Mucosa of stomach (tissue), 1 donor: Measurements from ENCODE around the gene SUPT6H.
A peak's percentile ranks its signal among the peaks of the same experiment; 100 is the strongest.

Experiments
- H3K27me3 ChIP-seq: one replicate; pipeline ENCODE4 v1.7.0; 2013; ENCODE audit warnings: mild to moderate bottlenecking, low read length; ENCODE audit not compliant: control insufficient read depth, insufficient read depth
- H3K36me3 ChIP-seq: one replicate; pipeline ENCODE4 v1.7.0; 2013; ENCODE audit warnings: low read length; ENCODE audit not compliant: control insufficient read depth, insufficient read depth
- H3K4me1 ChIP-seq: one replicate; pipeline ENCODE4 v1.7.0; 2013; ENCODE audit warnings: mild to moderate bottlenecking, low read length; ENCODE audit not compliant: control insufficient read depth, insufficient read depth
- H3K4me3 ChIP-seq: one replicate; pipeline ENCODE4 v1.7.0; 2013; ENCODE audit warnings: low read length
- H3K9ac ChIP-seq: one replicate; pipeline ENCODE4 v1.7.0; 2013; ENCODE audit warnings: mild to moderate bottlenecking, low read length, moderate library complexity
- H3K9me3 ChIP-seq: one replicate; pipeline ENCODE4 v1.7.0; 2013; ENCODE audit warnings: mild to moderate bottlenecking, low read length, moderate library complexity; ENCODE audit not compliant: control insufficient read depth
- donor health status: Pancreatic carcinoma.

SUPT6H gene

GRCh38 chr17:28626818-28627217, 35.2 kb upstream of the SUPT6H start:
- no peak overlapping the region for H3K9ac ChIP-seq
- H3K4me1 ChIP-seq: no peaks in the 10 kb centered on the region
- H3K4me3 ChIP-seq: no peak overlapping the region
- H3K36me3 ChIP-seq: peaks cover 12% of the 10 kb centered on the region
- no peaks in the 10 kb centered on the region for H3K27me3 ChIP-seq
- no peaks in the 10 kb centered on the region for H3K9me3 ChIP-seq

GRCh38 chr17:28634206-28634865, 27.7 kb upstream of the SUPT6H start:
- Histone ChIP-seq H3K4me1 (no peaks in the 10 kb centered on the region), H3K4me3 (no peak overlapping the region), H3K36me3 (peaks cover 27% of the 10 kb centered on the region), H3K27me3 (no peaks in the 10 kb centered on the region), H3K9ac (no peak overlapping the region), H3K9me3 (no peaks in the 10 kb centered on the region)

GRCh38 chr17:28635506-28635905, 26.5 kb upstream of the SUPT6H start:
- Histone ChIP-seq H3K4me1 (no peaks in the 10 kb centered on the region), H3K36me3 (peaks cover 32% of the 10 kb centered on the region), H3K4me3 (no peak overlapping the region), H3K9ac (no peak overlapping the region), H3K9me3 (no peaks in the 10 kb centered on the region), H3K27me3 (no peaks in the 10 kb centered on the region)

GRCh38 chr17:28641579-28641978, 20.4 kb upstream of the SUPT6H start:
- H3K4me1 ChIP-seq: peaks cover 23% of the 10 kb centered on the region
- H3K4me3 ChIP-seq: no peak overlapping the region
- peaks cover 11% of the 10 kb centered on the region for H3K36me3 ChIP-seq
- H3K27me3 ChIP-seq: no peaks in the 10 kb centered on the region
- no peaks in the 10 kb centered on the region for H3K9me3 ChIP-seq
- no peak overlapping the region for H3K9ac ChIP-seq

- H3K36me3 ChIP-seq: peaks cover 13% of the 10 kb centered on the region
Observed at GRCh38 chr17:28643983-28644786, 17.8 kb upstream of the SUPT6H start.

GRCh38 chr17:28644787-28645575, 17.0 kb upstream of the SUPT6H start, which contains the start of gene BLTP2:
BLTP2 (minus strand) TSS chr17:28645158; CDS start chr17:28645056, 102 bp downstream.
- Histone ChIP-seq H3K36me3 (peaks cover 7% of the 10 kb centered on the region), H3K27me3 (no peaks in the 10 kb centered on the region), H3K4me1 (peaks cover 31% of the 10 kb centered on the region), H3K9me3 (no peaks in the 10 kb centered on the region), H3K9ac (peak within 1 kb of the TSS; percentile 84), H3K4me3 (peak within 1 kb of the TSS; percentile 97)

More at GRCh38 chr17:28643983-28644786, 17.8 kb upstream of the SUPT6H start:
- Histone ChIP-seq H3K4me3 (peak overlapping the region; percentile 97), H3K27me3 (no peaks in the 10 kb centered on the region), H3K9ac (peak overlapping the region; percentile 81), H3K9me3 (no peaks in the 10 kb centered on the region), H3K4me1 (peaks cover 31% of the 10 kb centered on the region)

- Histone ChIP-seq H3K9ac (peak overlapping the region; percentile 84), H3K4me1 (peaks cover 31% of the 10 kb centered on the region), H3K9me3 (no peaks in the 10 kb centered on the region), H3K27me3 (no peaks in the 10 kb centered on the region), H3K4me3 (peak overlapping the region; percentile 61), H3K36me3 (peaks cover 7% of the 10 kb centered on the region)
Observed at GRCh38 chr17:28645576-28645939, 16.4 kb upstream of the SUPT6H start.

GRCh38 chr17:28646039-28646754, 15.8 kb upstream of the SUPT6H start:
- H3K27me3 ChIP-seq: no peaks in the 10 kb centered on the region
- H3K4me1 ChIP-seq: peaks cover 31% of the 10 kb centered on the region
- no peaks in the 10 kb centered on the region for H3K9me3 ChIP-seq
- peak overlapping the region; percentile 63 for H3K9ac ChIP-seq
- H3K36me3 ChIP-seq: peaks cover 7% of the 10 kb centered on the region
- H3K4me3 ChIP-seq: peak overlapping the region; percentile 18

GRCh38 chr17:28648698-28649097, 13.3 kb upstream of the SUPT6H start:
- Histone ChIP-seq H3K9ac (no peak overlapping the region), H3K4me3 (no peak overlapping the region), H3K9me3 (no peaks in the 10 kb centered on the region), H3K27me3 (no peaks in the 10 kb centered on the region), H3K36me3 (peaks cover 7% of the 10 kb centered on the region), H3K4me1 (peaks cover 24% of the 10 kb centered on the region)

- no peak overlapping the region for H3K4me3 ChIP-seq
- no peaks in the 10 kb centered on the region for H3K9me3 ChIP-seq
- peaks cover 3% of the 10 kb centered on the region for H3K4me1 ChIP-seq
- no peaks in the 10 kb centered on the region for H3K27me3 ChIP-seq
- H3K9ac ChIP-seq: no peak overlapping the region
- no peaks in the 10 kb centered on the region for H3K36me3 ChIP-seq
Observed at GRCh38 chr17:28655160-28655559, 6.8 kb upstream of the SUPT6H start.

GRCh38 chr17:28657756-28658155, 4.2 kb upstream of the SUPT6H start:
- no peak overlapping the region for H3K9ac ChIP-seq
- H3K9me3 ChIP-seq: no peaks in the 10 kb centered on the region
- H3K4me3 ChIP-seq: no peak overlapping the region
- H3K4me1 ChIP-seq: peaks cover 8% of the 10 kb centered on the region
- no peaks in the 10 kb centered on the region for H3K36me3 ChIP-seq
- no peaks in the 10 kb centered on the region for H3K27me3 ChIP-seq
